ENCODE measurements around the gene FGFBP1. TPM values are rescaled to one million over a fixed set of nuclear protein-coding genes. Genes with fewer than 3 reads are reported as not detected.

Gene FGFBP1
- total RNA-seq, 1 donor from 2014 or later: not detected

Other genes starting within 250 kb of the FGFBP1 start
- 2.7 TPM for gene BST1, start 235.7 kb downstream of the FGFBP1 start, total RNA-seq
- gene CD38, start 160.4 kb downstream of the FGFBP1 start, total RNA-seq: 8.9 TPM
- not detected for gene FGFBP2, start 24.4 kb upstream of the FGFBP1 start, total RNA-seq
- gene PROM1, start 145.3 kb upstream of the FGFBP1 start, total RNA-seq: 107 TPM